Thoracic aorta endothelial cell (primary cell): ENCODE data around the gene NDUFAF8. TPM values are rescaled to one million over a fixed set of nuclear protein-coding genes. Genes with fewer than 3 reads are reported as not detected.

Experiments
- total RNA-seq: library from RNA; depleted of rRNA; stranded (reverse); fragments of >200 nt; gene quantifications from 2 replicates; pipeline ENCODE4 v1.2.3, GENCODE V29; 2012

NDUFAF8 gene, protein sequence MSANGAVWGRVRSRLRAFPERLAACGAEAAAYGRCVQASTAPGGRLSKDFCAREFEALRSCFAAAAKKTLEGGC
- total RNA-seq = 30.9 and 42.2 TPM in 2 replicates

GRCh38 chr17:81238815-81239713 lies at the start of gene NDUFAF8, which contains the start of gene TEPSIN:
Gene NDUFAF8, plus strand, starts transcription at chr17:81239318. Its CDS starts 46 bp downstream, at chr17:81239364.
Gene TEPSIN, minus strand, starts transcription at chr17:81239055. Its CDS starts 22 bp downstream, at chr17:81239033.

DNA sequence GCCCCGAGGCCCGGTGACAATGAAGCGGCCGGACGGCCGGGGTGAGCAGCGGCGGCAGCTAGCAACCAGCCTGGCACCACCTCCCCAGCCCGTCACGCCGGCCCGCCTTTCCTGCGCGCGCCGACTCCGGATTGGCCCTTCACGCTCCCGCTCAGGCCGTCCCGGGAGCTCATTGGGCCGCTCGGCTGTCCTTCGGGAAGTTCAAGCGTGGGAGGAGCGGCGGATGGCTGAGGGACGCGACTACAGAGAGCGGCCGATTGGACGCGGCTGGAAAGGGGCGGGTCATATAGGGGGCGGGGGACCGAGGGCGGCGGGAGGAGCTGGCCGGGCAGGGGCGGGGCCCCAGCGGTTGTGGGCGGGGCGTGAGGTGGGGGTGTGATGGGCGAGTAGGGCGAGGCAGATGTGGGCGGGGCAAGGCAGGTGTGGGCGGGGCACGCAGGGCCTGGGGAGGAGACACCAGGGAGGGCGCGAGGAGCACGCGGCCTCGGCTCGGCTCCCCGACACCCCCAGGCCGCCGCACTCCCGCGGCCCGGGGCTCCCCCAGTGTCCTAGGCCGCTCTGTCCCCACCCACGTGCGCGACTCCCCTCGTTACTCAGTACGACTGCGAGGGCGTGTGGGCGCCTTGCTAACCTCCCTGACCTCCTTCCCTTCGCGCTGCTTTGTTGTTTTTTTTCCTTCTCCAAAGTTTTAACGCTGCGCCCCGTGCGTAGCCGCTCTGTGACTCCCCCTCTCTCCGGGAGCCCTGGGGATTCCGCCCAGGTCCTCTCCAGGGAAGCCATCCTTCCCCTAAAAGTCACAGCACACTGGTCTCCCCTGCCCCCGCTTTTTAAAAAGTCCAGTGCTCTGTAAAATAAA lies 16.0 kb upstream of the NDUFAF8 start, which contains the start of gene CEP131:
CEP131 (minus strand) TSS at position 60 of the 856 bp plus-strand sequence. CDS start 2,909 bp downstream, outside the sequence.

Other genes starting within 250 kb of the NDUFAF8 start
- 28.9 and 30.6 TPM in 2 replicates for gene CHMP6, start 247.5 kb upstream of the NDUFAF8 start, total RNA-seq
- gene BAIAP2, start 204.2 kb upstream of the NDUFAF8 start, total RNA-seq = 10.6 and 14.0 TPM in 2 replicates
- gene PVALEF, start 73.8 kb upstream of the NDUFAF8 start, total RNA-seq = not detected in 2 replicates
- gene AATK, start 73.1 kb upstream of the NDUFAF8 start, total RNA-seq = 2.1 and 3.8 TPM in 2 replicates
- 12.9 and 15.3 TPM in 2 replicates for gene CEP131, start 16.4 kb upstream of the NDUFAF8 start, total RNA-seq
- 17.8 and 21.2 TPM in 2 replicates for gene TEPSIN, start 263 bp upstream of the NDUFAF8 start, total RNA-seq
- 58.9 and 76.7 TPM in 2 replicates for gene SLC38A10, start 56.0 kb downstream of the NDUFAF8 start, total RNA-seq
- 6.0 and 10.3 TPM in 2 replicates for gene BAHCC1, start 156.1 kb downstream of the NDUFAF8 start, total RNA-seq